22Rv1 (cell line): ENCODE results near the gene ATP11A.

Source experiments
- CTCF ChIP-seq: fragments of 450-650 bp; IDR thresholded peaks from 2 replicates; pipeline ENCODE4 v1.5.1; 2017; ENCODE audit warnings: mild to moderate bottlenecking
- ZFX ChIP-seq: fragments of 450-650 bp; IDR thresholded peaks from 2 replicates; pipeline ENCODE4 v1.6.1; 2017; ENCODE audit warnings: antibody characterized with exemption, borderline replicate concordance

GRCh38 chr13:112755331-112755730, 65.5 kb downstream of the ATP11A start:
- TF ChIP-seq CTCF (no peak), ZFX (no peak)
